Kidney capillary endothelial cell (primary cell): ENCODE results near the gene FAM90A26.
A peak's percentile ranks its signal among the peaks of the same experiment; 100 is the strongest.
"Not testable (repeated sequence)": the region's sequence is repeated elsewhere in the genome, so short reads cannot be mapped to it uniquely, and the experiment has no call there.

Experiments used
- DNase-seq: peaks from one replicate; pipeline ENCODE4 v3.0.0-alpha.2; 2018; ENCODE audit warnings: low spot score

Gene FAM90A26, protein sequence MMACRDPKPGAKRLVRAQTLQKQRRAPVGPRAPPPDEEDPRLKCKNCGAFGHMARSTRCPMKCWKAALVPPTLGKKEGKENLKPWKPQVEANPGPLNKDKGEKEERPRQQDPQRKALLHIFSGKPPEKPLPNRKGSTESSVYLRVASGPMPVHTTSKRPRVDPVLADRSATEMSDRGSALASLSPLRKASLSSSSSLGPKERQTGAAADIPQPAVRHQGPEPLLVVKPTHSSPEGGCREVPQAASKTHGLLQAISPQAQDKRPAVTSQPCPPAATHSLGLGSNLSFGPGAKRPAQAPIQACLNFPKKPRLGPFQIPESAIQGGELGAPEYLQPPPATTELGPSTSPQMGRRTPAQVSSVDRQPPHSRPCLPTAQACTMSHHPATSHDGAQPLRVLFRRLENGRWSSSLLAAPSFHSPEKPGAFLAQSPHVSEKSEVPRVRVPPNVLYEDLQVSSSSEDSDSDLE

DNA sequence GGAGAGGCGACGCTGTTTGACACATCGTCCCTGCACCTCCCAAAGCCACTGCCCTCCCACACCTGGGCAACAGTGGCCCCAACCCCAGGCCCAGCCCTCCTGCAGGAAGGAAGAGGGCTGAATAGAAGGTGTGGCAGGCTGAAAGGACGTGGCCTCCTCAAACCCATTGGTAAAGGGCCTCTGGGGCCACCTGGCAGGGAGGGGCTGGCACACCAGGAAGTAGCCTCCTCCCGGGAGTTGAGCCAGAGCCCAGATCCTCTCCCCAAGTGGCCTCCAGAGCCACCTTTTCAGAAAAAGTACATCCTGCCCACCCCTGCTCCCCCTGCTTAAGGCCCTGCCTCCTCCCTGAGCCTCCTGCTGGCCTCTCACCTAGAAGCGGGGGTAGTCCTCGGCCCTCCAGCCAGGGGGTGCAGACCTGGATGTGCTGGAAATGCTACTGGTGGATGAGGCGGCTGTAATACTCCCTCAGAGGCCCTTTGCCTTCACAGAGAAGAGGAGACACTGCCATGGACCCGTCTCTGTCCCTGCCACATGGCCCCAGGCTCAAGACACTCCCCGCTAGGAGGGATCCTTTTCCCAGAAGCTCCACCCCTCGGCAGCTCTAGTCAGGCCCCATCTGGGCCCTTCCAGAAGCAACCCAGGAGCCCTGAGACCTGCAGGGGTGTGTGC, at the start of gene FAM90A26:
TSS of gene FAM90A26 (plus strand) at position 619 of the 669 bp plus-strand sequence. CDS start 2,764 bp downstream, outside the sequence.
- not testable (repeated sequence) for DNase-seq

DNA sequence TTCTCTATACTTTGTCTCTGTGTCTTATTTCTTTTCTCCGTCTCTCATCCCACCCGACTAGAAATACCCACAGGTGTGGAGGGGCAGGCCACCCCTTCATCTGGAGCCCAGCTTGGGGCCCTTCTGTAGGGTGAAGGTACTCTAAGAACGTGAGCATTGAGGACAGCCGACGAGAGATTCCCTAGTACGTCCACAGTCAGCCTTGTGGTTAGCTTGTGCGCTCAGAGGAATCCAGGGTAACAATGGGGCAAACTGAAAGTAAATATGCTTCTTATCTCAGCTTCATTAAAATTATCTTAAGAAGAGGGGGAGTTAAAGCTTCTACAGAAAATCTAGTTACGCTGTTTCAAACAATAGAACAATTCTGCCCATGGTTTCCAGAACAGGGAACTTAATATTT, 47.5 kb upstream of the FAM90A26 start:
- not testable (repeated sequence) for DNase-seq

DNA sequence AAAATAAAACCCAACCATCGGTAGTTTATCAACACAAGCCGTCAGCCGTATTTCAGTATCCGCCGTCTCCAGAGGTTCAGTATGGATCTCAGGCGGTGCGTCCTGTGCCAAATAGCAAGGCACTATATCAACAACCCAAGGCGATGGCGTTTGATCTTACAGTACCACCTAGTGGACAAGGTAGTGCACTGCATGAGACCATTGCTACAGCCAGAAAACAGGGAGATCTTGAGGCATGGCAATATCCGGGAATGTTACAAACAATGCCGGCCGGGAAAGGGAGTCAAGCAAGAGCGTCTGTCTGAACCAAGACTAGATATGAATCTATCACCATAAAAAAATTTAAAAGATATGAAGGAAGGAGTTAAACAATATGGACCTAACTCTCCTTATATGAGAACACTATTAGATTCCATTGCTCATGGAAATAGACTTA, 46.6 kb upstream of the FAM90A26 start:
- DNase-seq: peak; percentile 44

DNA sequence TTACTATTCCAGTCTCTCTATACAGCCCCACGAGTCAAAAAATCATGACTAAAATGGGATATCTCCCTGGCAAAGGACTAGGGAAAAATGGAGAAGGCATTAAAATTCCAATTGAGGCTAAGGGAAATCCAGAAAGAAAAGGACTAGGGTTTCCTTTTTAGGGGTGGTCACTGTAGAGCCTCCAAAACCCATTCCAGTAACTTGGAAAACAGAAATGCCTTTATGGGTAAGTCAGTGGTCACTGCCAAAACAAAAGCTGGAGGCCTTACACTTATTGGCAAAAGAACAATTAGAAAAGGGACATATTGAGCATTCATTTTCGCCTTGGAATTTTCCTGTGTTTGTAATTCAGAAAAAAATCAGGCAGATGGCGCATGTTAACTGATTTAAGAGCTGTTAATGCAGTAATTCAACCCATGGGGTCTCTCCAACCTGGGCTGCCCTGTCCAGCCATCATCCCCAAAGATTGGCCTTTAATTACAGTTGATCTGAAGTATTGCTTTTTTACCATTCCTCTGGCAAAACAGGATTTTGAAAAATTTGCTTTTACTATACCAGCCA, 44.5 kb upstream of the FAM90A26 start:
- DNase-seq: not testable (repeated sequence)

DNA sequence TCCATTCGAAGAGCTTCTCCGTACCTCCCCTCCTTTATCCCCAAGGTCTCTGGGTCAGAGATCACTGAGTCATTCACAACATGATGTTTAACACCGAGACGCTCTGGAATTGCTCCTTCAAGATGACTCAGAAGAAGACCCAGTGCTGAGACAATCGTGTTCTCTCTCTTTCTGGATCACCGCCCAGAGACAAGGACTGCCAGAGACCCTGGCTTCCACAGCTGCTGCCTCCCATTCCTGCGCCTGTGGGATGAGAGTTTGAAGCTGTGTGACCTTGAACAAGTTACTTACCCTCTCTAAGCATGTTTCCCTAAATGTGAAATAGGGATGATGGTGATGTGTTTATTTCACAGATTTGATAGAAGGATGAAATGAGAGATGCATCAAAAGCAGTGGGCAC, 38.8 kb upstream of the FAM90A26 start:
- not testable (repeated sequence) for DNase-seq

DNA sequence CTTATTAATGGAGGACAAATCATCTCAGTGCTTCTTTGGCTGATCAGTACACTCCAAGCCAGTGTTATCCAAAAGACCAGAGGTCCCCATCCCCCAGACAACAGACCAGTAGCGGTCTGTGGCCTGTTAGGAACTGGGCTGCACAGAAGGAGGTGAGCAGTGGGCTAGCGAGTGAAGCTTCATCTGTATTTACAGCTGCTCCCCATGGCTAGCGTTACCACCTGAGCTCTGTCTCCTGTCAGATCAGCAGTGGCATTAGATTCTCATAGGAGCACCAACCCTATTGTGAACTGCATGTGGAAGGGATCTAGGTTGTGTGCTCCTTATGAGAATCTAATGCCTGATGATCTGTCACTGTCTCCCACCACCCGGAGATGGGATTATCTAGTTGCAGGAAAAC, 37.4 kb upstream of the FAM90A26 start:
- not testable (repeated sequence) for DNase-seq

DNA sequence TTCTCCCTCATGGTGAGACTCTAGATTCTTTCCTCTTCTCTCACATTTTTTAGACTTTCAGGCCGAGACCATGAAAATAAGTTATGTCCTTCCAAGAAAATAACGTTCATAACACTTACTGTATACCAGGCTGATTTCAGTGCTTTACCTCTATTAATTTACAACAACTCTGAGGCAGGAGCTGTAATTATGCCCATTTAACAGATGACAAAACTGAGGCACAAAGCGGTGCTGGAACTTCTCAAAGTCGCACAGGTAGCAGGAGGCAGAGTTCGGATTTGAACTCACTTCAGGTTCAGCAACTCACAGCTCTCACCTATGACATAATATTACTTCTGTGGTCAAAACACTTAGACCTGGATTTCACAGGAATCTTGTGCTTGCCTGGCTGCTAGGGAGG, 36.2 kb upstream of the FAM90A26 start:
- DNase-seq: not testable (repeated sequence)

DNA sequence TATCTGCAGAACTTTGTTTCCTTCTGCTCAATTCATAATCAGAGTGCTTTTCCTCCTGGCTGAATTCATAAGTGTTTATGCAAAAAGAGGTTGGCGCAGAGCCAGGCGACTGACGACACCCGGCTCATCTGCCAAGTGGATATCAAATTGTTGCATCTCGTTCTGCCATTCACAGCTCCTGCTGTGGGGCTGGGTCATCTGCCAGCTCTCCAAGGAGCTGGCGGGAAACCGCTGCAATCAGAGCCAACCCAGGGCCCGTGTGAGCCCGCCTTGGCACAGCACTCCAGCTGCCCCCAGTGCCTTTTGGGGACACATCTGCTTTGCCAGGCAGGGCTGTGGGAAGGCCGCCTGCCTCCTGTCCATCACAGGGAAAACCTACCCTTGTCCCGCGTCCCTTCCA, 35.7 kb upstream of the FAM90A26 start:
- not testable (repeated sequence) for DNase-seq

DNA sequence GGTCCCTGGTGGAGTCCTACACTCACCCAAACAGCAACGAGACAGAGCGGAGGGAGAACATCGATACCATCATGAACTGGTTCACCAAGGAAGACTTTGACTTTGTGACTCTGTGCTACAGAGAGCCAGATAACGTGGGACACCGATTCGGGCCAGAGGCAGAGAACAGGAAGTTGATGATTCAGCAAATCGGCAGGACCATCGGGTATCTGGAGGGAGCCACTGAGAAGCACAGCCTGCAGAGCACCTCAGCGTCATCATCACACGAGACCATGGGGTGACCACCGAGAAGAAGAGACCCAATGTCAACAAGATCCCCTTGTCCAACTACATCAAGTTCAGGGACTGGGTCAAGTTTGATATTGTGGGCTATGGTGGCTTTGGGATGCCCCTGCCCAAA, 29.2 kb upstream of the FAM90A26 start:
- not testable (repeated sequence) for DNase-seq

DNA sequence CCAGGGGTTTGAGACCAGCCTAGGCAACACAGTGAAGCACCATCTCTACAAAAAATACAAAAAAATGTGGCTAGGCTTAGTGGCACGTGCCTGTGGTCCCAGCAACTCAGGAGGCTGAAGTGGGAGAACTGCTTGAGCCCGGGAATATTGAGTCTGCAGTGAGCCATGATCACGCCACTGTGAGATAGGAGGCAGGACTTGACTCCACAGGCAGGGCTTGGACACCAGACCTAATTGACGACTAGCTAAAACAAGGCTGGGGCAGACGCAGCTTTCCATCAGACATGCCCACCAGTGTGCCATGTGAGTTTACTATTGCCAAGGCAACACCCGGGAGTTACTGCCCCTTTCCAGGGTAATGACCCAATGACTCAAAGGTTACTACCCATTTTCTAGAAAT, 27.4 kb upstream of the FAM90A26 start:
- not testable (repeated sequence) for DNase-seq

DNA sequence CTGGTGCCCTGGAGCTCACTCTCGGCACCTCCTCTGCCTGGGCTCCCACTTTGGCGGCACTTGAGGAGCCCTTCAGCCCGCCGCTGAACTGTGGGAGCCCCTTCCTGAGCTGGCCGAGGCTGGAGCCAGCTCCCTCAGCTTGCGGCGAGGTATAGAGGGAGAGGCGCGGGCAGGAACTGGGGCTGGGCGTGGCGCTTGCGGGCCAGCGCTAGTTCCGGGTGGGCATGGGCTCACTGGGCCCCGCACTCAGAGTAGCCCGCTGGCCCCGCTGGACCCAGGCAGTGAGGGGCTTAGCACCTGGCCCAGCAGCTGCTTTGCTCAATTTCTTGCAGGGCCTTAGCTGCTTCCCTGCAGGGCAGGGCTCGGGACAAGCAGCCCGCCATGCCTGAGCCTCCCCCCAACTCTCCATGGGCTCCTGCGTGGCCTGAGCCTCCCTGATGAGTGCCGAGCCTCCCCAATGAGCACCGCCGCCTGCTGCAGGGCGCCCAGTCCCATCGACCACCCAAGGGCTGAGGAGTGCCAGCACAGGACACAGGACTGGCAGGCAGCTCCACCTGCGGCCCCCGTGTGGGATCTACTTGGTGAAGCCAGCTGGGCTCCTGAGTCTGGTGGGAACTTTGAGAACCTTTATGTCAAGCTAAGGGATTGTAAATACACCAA, 26.7 kb upstream of the FAM90A26 start:
- DNase-seq: no peak

DNA sequence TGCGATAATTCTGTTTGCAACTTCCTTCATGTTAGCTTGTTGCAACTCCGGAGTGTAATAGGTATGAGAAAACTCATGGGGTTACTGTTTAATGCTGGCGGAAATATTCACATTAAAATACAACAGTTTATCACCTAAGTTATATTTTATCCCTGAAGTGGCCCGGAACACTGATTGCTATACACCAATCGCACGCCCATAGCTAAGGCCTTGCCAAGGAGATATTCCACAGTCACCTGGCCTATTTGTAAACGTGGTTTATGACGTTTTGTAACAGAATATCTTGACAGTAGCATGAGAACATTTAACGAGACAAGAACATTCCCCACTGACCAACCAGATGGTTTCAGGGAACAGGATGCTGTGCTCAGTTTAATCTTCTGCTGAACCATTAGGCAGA, 23.2 kb upstream of the FAM90A26 start:
- DNase-seq: no peak

DNA sequence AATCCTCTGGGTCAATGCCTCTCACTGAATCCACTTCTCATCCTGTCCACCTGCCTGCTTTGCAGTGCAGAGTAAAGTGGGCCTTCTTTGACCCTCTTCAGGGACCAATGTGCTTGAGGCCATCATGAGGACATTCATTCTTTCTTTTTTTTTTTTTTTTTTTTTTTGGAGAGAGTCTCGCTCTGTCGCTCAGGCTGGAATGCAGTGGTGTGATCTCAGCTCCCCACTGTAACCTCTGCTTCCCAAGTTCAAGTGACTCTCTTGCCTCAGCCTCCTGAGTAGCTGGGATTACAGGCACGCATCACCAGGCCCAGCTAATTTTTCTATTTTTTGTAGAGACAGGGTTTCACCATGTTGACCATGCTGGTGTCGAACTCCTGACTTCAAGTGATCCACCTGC, 22.8 kb upstream of the FAM90A26 start:
- not testable (repeated sequence) for DNase-seq

DNA sequence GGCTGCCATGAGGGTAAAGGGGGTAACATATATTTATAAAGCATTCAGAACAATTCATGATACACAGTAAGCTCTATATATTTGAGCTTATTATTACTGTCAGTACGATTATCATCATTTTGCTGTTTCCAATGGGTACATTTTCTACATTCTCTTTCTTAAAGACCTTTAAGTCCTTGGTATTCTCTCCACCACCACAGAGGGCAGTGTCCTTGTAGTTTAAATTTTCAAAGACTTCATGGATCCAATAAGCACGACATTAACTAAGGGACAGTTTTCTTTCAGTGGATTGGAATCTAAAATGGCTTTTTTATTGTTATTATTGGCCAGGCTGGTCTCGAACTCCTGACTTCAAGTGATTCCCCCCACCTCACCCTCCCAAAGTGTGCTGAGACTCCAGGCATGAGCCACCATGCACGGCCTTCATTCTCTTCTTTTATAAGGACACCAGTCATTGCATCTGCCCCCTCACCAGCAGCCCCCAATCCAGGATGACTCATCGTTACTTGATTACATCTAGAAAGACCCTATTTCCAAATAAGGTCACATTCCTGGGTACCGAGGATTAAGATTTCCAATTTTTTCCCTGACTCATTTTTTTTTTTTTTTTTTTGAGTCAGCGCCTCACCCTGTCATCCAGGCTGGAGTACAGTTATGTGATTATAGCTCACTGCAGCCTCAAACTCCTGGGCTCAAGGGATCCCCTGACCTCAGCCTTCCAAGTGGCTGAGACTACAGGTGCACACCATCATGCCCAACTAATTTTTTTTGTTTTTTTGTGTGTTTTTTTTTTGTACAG, 21.4 kb upstream of the FAM90A26 start:
- not testable (repeated sequence) for DNase-seq

DNA sequence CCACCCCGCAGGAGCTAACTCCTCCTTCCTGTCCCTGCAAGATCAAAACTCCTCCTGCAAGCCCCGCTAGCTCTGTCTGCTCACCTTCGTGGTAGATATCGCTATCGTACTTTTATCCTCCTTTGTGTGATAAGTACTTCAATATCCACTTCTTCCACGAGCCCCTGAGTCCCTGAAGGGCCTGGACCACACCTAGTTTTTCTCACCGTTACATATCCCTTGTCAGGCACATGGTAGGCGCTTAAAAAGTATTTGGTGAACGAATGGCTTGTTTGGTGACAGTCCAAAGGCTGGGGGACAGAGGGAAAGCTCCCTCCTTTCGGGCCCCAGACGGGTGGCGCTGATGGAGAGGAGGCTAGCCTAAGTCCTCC, 18.4 kb upstream of the FAM90A26 start:
- not testable (repeated sequence) for DNase-seq

DNA sequence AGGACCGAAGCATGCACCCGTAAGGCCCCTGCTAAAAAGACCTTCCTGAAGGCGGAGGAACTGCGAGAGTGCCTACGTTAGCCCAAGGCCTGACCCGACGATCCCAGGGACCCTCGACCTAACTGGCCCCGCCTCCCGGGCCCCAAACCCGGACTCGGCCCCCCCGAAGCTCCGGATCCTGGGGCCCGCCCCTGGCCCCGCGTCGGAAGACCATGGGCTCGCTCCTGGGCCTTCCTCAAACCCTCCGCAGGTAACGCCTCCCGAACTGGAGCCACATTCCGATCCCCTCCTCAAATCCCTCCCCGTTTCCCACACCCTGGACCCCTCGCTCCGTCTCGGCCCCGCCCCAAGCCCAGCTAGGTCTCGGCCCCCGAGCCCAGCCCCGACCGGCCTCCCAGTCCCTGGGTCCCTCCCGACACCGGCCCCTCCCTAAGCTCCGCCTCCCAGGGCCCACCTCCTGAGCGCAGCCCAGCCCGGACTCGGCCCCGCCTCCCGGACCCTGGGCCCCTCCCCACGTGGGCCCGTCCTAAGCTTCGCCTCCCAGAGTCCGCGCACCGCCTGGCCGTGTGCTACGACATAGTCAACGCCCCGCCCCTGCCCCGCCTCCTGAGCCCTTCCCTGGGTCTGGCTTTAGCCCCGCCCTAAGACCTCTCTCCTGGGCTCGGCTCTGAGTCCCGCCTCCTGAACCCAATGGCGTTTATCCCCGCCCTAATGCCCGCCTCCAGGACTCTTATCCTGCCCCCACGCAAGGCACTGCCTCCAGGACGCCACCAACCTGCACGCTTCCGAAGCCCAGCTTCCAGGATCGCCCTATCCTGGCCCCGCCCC, 17.8 kb upstream of the FAM90A26 start:
- DNase-seq: peak; percentile 74

DNA sequence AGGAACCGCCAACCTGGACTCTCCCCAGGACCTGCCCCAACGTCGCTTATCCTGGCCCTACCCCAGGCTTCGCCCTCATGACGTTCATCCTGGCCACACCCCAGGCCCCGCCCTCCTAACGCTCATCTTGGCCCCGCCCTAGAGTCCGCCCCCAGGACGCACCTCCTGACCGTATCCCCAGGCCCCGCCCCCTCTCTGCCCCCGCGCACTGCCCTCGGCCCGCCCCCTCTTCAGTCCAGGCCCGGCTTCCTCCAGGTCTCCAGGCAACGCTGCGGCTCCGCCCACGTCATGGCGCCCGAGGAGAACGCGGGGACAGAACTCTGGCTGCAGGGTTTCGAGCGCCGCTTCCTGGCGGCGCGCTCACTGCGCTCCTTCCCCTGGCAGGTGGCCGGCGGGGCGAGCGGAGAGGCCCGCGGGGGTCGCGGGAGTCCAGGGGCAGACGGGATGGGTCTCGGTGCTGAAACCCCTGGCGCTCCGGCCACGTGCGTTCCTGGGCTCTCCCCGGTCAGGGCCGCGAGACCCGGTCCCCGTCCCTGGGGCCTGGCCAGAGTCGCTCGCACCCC, 17.1 kb upstream of the FAM90A26 start:
- DNase-seq: peak; percentile 89

DNA sequence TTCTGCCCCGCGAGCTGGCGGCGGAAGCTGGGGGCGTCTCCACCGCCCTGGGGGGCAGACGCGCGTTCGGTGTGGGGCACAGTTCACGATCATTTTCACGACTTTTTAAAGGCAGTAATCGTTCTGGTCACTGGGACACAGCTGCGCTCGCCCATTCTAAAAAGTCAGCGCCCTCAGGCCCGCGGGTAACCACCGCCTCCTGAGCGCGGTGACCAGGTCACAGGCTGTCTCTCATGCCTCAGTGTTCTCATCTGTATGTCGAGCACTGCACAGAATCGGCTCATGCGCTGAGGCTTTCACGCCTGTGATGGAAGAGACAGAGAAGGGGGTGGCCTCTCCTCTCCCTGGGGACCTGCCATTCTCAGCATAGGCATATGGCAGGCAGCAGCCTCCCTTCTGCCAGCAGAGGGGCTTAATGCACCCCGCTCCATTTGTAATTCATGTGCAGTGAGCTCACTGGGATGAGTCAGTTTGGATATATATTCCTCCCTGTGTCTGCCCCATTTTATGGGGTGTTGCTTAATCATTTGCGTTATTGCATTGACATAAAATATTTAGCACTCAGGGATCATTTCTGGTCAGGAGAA, 16.5 kb upstream of the FAM90A26 start:
- not testable (repeated sequence) for DNase-seq

DNA sequence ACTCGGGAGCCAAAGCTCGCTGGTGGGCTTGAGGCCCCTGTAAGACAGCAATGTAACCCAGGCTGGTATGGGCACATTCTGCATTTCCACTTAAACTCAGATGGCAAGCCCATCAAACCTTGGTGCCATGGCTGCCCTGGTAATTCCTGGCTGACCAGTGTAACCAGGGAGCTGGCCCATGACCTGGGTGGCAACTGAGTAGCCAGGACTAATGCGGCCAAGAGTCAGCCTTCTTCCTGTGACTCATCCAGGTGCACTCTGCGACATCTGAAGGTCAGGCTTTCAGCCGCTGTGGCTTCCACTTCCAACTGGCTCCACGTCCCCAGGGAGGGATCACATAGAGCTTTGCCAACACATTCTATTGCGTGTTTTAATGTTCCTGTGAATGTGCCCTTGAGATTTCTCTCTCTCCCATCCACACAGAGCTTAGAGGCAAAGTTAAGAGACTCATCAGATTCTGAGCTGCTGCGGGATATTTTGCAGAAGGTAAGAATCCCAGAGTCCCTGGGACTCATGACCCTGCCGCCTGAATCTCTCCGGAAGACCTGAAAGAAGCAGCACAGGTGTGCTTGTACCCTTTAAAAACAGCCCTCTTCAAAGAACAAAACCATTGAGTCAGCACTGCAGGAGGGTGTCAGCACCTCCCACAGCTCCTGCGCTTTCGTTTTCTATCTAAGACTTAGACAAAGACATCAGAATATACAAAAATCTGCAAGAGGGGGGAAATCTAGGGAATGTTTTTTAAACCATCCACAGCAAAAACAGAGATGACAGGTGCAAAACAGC, 14.9 kb upstream of the FAM90A26 start:
- not testable (repeated sequence) for DNase-seq
